ENCODE measurements around the gene SMR3B.

Gene SMR3B

DNA sequence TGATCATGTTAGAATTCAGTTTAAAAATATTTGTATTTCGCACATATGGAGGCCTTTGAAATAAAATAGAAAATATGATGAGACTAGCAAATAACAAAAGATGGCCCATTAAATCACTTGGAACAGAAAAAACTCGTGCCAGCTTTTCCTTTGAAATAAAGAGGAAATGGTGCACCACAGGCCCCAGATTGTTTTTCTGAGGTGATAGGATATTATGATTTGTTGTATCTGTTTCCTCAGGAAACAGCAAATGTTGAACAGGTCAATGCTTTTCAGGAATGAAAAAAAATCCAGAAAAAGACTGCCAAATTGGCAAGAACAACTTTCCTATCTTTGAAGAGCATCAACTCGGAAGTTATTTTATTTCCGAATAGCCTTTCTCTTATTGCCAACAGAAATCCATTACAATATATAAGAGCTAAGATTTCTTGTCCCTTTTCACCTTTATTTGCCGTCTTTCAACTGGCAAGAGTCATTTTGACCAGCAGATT lies at the start of gene SMR3B:
TSS of gene SMR3B (plus strand) at position 441 of the 491 bp plus-strand sequence. CDS start 1,380 bp downstream, outside the sequence.
- no peak for DNase-seq (ENCODE audit: low read depth)

DNA sequence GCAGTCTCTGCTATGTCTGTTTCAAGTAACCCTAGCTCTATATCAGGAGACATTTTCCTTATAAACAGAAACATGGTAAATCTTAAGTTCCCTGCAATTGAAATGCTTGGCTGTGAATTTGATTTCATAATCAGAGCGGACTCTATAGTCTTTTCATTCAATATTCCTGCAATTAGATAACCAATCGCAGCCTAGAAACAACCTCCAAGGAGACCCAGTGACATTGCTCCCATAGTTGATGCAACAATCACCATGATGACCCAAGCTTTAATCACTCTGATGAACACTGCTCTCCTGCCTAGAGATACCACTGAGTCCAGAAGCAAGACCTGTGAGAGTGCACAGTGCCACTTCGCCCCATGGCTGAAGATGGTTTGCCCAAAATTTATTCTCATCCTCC lies 48.2 kb upstream of the SMR3B start, which contains the start of gene CABS1:
TSS of gene CABS1 (plus strand) at position 301 of the 400 bp plus-strand sequence. CDS start at position 360, 59 bp downstream.
- no peak for DNase-seq (ENCODE audit: low read depth)

- DNase-seq (ENCODE audit: low read depth): no peak
Measured at GRCh38 chr4:70336043-70336442, 46.9 kb upstream of the SMR3B start.

DNA sequence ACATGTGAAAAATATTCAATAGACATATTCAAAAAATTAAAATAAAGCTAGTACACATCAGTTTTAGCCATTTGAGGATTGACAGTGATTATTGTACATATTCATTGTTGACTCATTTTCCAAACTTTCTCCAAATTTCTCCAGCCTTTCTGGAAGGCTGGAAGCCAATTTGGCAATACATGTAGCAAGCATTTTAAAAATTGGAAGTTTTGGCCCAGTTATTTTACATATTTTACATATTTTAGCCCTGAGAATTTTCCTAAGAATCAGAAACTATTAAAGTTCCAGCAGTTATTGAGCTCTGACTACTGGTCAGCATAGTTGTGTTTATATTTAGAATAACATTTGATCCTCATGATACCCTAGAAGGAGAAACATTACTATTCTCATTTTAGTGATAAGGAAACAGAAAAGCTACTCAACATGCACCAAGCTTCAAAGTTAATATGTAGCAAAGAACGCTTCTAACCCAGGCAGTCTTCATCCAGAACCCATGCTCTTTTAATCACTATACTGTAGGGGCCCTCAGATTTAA lies 45.0 kb upstream of the SMR3B start:
- no peak for DNase-seq (ENCODE audit: low read depth)

GRCh38 chr4:70356185-70356584 lies 26.7 kb upstream of the SMR3B start:
- DNase-seq (ENCODE audit: low read depth): no peak

DNA sequence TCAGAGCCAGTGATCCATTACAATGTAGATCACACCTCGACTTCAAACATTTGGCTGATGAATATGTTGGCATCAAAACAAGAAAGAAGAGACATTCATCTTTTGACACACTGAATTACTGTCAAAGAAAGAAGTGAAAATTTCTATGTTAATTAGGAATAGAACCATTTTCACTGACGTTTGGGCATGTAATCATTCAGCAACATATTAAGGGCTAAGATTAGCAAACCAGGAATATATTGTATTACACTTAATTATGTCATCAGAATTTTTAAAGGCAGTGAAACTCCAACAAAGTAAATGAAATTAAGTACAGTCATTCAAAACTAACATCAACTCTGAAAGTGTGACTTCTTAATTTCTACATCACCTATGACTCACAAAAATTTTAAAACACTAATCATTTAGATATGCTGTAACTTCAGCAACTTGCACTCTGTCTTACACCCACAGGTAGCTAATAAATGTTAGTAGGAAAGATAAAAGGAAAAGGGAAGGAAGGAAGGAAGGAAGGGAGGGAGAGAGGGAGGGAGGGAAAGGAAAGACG lies 23.7 kb upstream of the SMR3B start:
- no peak for DNase-seq (ENCODE audit: low read depth)

DNA sequence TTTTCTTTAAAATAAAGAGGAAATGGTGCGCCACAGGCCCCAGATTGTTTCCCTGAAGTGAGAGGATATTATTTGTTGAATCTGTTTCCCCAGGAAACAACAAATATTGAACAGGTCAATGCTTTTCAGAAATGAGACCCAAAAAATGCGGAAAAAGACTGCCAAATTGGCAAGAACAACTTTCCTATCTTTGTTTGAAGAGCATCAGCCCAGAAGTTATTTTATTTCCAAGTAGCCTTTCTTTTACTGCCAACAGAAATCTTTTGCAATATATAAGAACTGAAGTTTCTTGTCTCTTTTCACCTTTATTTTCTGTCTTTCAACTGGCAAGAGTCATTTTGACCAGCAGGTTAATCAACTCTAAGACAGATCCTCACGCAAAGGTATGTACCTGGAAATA lies 22.5 kb upstream of the SMR3B start, which contains the start of gene SMR3A:
TSS of gene SMR3A (plus strand) at position 301 of the 400 bp plus-strand sequence. CDS start 1,356 bp downstream, outside the sequence.
- DNase-seq (ENCODE audit: low read depth): no peak

DNA sequence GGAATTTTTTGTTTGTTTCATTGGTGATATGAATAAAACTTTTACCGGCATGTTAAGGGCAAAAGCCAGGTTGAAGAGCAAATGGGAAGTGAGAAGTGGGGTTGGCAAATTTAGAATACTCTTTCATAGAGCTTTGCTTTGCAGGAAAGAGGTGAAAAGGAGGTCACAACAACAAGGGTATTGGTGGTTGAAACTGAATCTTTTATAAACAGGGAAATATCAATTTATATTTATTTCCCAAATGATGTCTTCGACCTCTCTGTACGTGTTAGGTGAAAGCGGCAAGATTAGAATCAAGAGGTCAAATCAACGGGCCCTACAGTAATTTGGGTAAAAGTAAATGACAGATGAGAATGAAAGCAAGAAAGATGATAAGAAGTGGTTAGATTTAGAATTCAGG lies 18.9 kb upstream of the SMR3B start:
- no peak for DNase-seq (ENCODE audit: low read depth)

DNA sequence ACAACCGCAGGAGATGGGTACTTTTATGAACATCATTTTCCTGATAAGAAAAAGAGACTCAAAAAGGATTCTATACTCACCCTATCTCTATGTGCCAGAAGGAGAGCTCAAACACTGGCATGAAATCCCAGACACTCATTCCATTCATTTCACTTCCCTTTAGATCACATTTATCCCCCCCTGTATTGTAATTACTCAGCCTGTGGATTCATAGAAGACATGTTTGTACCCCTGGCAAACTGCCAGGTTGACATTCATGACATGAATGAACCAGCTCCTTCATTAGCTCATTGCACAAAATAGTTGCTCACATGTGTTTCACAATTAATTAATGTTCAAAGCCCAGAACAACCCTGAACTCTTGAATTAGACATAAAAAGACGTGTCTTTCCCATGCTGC lies 17.5 kb upstream of the SMR3B start:
- no peak for DNase-seq (ENCODE audit: low read depth)

GRCh38 chr4:70367813-70368212 lies 15.1 kb upstream of the SMR3B start:
- no peak for DNase-seq (ENCODE audit: low read depth)

GRCh38 chr4:70371987-70372386 lies 10.9 kb upstream of the SMR3B start:
- DNase-seq (ENCODE audit: low read depth): no peak

DNA sequence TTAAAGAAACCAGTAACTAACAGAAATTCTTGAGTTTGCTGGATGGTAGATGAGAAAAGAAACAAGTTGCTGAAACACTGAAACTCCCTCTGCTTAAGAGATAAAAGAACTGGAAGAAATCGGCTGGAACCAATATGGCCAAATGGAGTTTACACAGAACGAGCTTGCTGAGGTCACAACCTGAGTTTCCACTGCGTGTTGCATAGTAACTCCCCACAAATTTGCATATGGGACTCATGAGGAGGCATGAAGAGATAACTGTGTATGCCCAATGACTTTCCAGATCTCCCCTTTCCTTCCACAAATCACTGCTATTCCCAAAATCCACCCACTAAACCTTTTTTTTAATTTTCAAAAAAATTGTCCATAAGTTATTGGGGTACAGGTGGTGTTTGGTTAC lies 10.2 kb upstream of the SMR3B start:
- DNase-seq (ENCODE audit: low read depth): no peak

DNA sequence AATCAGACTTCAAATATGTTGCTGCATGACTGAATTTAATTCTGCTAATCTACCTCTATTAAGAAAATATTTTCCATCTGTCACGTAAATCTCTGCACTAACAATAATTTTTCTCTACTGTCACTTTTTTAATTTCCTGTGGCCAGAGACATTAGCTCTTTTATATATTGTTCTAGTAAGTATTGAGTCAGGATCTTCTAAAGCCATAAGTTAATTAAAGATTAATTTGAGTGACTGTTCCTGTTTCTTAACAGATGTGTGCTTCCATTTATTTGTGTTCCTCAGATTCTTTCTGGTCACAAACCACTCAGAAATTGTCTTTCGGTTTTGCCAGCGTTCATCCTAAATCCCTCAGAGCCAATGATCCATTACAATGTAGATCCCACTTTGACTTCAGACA lies 2.4 kb upstream of the SMR3B start:
- no peak for DNase-seq (ENCODE audit: low read depth)

- DNase-seq (ENCODE audit: low read depth): no peak
Measured at GRCh38 chr4:70392057-70392776, 9.3 kb downstream of the SMR3B start.

DNA sequence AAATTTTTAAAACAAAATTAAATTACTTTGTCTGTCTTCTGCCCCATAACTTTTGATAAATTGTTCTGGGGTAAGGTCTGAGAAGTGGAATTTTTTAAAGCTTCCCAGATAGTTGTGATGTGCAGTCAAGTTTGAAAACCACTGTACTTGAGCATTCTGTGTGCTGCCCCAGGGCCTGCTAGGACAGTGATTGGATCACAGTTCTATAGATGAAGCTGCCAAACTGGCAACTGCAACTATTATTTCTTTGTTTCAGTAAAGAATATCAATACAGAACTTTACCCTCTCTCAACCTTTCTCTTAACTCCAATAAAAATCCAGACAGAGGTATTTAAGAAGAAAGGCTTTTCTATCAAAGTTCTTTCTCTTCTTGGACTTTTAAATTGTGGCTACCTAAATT lies 14.6 kb downstream of the SMR3B start, which contains the start of gene OPRPN:
TSS of gene OPRPN (plus strand) at position 361 of the 400 bp plus-strand sequence. CDS start 1,346 bp downstream, outside the sequence.
- no peak for DNase-seq (ENCODE audit: low read depth)

DNA sequence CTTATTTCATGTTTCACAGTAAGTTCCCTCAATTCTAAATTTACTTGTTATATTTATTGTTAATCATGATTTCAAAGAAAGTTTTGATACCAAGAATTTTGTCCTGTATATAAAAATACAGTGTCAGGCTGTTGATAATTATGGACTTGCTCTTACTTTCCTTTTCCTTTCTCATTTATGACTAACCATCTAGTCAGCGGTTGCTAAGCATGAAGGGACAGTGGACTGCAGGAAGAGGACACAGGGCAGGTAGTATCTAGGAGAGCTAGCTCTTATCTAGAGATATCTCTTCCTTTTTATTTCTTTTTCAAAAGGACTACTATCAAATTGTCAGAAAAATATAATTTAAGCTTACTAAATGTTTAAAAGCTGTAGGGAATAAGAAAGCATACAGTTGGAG lies 16.4 kb downstream of the SMR3B start:
- DNase-seq (ENCODE audit: low read depth): no peak

- DNase-seq (ENCODE audit: low read depth): no peak
Measured at GRCh38 chr4:70402762-70403161, 19.8 kb downstream of the SMR3B start.

DNA sequence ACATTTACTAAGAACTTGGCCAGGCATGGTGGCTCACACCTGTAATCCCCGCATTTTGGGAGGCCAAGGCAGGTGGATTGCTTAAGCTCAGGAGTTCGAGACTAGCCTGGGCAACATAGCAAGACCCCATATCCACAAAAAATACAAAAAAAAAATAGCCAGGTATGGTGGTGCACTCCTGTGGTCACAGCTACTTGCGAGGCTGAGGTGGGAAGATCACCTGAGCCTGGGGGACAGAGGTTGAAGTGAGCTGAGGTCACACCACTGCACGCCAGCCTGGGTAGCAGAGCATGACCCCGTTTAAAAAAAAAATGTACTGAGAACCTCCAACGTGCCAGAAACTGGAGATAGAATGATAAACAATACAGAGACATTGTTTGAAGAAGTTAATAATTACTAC lies 22.8 kb downstream of the SMR3B start:
- no peak for DNase-seq (ENCODE audit: low read depth)

- DNase-seq (ENCODE audit: low read depth): no peak
Measured at GRCh38 chr4:70425306-70425705, 42.4 kb downstream of the SMR3B start.

DNA sequence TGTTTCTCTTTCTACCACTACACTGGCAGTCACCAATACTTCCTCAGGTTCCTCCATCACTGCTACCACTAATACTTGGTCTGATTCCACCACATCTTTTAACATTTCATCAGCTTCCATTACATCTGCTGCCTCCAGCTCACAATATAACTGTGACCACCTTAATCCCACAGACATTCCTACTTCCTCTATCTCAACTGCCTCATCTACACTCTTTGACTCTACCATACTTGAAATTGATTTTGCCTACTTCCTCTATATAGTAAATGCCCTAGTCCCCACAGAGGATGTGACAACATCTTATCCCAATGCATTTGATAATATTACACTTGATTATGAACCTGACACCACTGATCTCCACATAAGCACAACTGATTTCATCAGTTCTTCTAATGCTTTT lies 43.9 kb downstream of the SMR3B start:
- no peak for DNase-seq (ENCODE audit: low read depth)

DNA sequence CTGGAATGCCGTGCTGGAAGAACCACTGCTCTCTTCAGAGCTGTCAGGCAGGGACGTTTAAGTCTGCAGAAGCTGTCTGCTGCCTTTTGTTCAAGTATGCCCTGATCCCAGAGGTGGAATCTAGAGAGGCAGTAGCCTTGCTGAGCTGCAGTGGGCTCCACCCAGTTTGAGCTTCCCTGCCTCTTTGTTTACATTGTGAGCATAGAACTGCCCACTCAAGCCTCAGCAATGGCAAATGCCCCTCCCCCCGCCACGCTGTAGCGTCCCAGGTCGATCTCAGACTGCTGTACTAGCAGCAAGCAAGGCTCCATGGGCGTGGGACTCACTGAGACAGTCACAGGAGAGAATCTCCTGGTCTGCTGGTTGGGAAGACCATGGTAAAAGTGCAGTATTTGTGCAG lies 54.3 kb downstream of the SMR3B start:
- no peak for DNase-seq (ENCODE audit: low read depth)
